CD4-positive, CD25-positive, alpha-beta regulatory T cell (primary cell): ENCODE results near the gene IL17B. TPM values are rescaled to one million over a fixed set of nuclear protein-coding genes. Genes with fewer than 3 reads are reported as not detected.

Source experiments
- ATAC-seq, 2 donors: fragments of 150-1000 bp; cut with Tn5 transposase; one replicate each; pipeline ENCODE4 v1.10.0; 2021; ENCODE audit warnings: low read depth in 2 of 2, moderate number of reproducible peaks in 2 of 2, moderate library complexity in 1 of 2
- DNase-seq, 3 donors: peaks; one replicate each; pipeline versions ENCODE4 v3.0.0 to v3.0.0-alpha.2; 2012 to 2022; ENCODE audit warnings: mixed read lengths in 1 of 3
- H3K27ac ChIP-seq: one replicate; pipeline ENCODE4 v1.7.0; 2013; ENCODE audit warnings: mild to moderate bottlenecking, low read length; ENCODE audit not compliant: insufficient read depth, poor library complexity, severe bottlenecking
- H3K27me3 ChIP-seq: one replicate; pipeline ENCODE4 v1.7.0; 2013; ENCODE audit warnings: low read length; ENCODE audit not compliant: control insufficient read depth, insufficient read depth
- H3K36me3 ChIP-seq: one replicate; pipeline ENCODE4 v1.7.0; 2013; ENCODE audit warnings: mild to moderate bottlenecking, low read length, moderate library complexity; ENCODE audit not compliant: control insufficient read depth, insufficient read depth
- H3K4me1 ChIP-seq: 2 replicates; pipeline ENCODE4 v1.7.0; 2013; ENCODE audit warnings: mild to moderate bottlenecking, low read length; ENCODE audit not compliant: insufficient read depth, control insufficient read depth, poor library complexity, severe bottlenecking
- H3K4me3 ChIP-seq: one replicate; pipeline ENCODE4 v1.7.0; 2013; ENCODE audit warnings: low read depth, mild to moderate bottlenecking, low read length, moderate library complexity
- H3K9me3 ChIP-seq, 2 experiments: 1 replicate in 1 of 2; 2 replicates in 1 of 2; pipeline ENCODE4 v1.7.0; 2013; ENCODE audit warnings: low read length in 2 of 2, mild to moderate bottlenecking in 1 of 2, moderate library complexity in 1 of 2; ENCODE audit not compliant: control insufficient read depth in 2 of 2
- H3K27ac Mint-ChIP-seq, 3 donors: one replicate each; pipeline ENCODE4 v1.8.0; 2020 to 2022; ENCODE audit warnings: mild to moderate bottlenecking in 3 of 3, mixed read lengths in 3 of 3, moderate library complexity in 2 of 3
- H3K27me3 Mint-ChIP-seq: one replicate; pipeline ENCODE4 v1.8.0; 2022; ENCODE audit warnings: mild to moderate bottlenecking, mixed read lengths
- H3K36me3 Mint-ChIP-seq: one replicate; pipeline ENCODE4 v1.8.0; 2020; ENCODE audit warnings: mixed read lengths
- H3K4me1 Mint-ChIP-seq, 4 donors: one replicate each; pipeline ENCODE4 v1.8.0; 2020 to 2022; ENCODE audit warnings: mixed read lengths in 4 of 4, mild to moderate bottlenecking in 1 of 4
- H3K4me3 Mint-ChIP-seq, 4 donors: one replicate each; pipeline ENCODE4 v1.8.0; 2020 to 2022; ENCODE audit warnings: mild to moderate bottlenecking in 4 of 4, mixed read lengths in 4 of 4, moderate library complexity in 3 of 4
- H3K9me3 Mint-ChIP-seq, 7 donors: one replicate each; pipeline ENCODE4 v1.8.0; 2020 to 2022; ENCODE audit warnings: mixed read lengths in 7 of 7, mild to moderate bottlenecking in 3 of 7, moderate library complexity in 2 of 7
- polyA plus RNA-seq, 4 donors: library from polyadenylated mRNA; unstranded; fragments of 300-500 nt; fragmentation: Illumina TruSeq; gene quantifications; one replicate each; pipeline ENCODE4 v1.2.3, GENCODE V29; 2021
- total RNA-seq: library from RNA; stranded (reverse); gene quantifications from one replicate; pipeline ENCODE4 v1.2.3, GENCODE V29; 2022

Gene IL17B
- total and polyA plus RNA-seq, 5 donors from 2014 or later: not detected

DNA sequence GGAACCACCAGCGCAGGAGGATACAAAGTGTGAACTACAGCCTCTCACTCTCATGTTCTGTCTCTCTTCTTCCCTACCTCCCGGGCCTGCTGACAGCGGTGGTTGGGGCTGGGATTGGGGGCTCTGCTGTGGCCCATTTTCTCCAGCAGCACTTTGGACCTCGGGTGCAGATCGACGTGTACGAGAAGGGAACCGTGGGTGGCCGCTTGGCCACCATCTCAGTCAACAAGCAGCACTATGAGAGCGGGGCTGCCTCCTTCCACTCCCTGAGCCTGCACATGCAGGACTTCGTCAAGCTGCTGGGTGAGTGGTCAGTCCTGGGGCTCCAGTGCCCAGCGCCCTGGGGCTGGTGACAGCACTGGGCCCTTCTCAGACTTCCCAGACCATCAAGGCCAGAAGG lies 16.6 kb downstream of the IL17B start:
- H3K27ac ChIP-seq: no peak overlapping the region
- Mint-ChIP-seq H3K4me1 (peaks cover 16 to 63% (median 41%) of the 10 kb centered on the region in 4 donors), H3K9me3 (peaks cover 0 to 2% (median 0%) of the 10 kb centered on the region in 7 donors), H3K27ac (peak overlapping the region; percentile 82 to 89 (median 84)), H3K36me3 (peaks cover 12% of the 10 kb centered on the region), H3K4me3 (peak overlapping the region in 1 of 4 donors; percentile 39), H3K27me3 (no peaks in the 10 kb centered on the region)
- DNase-seq (no peak), ATAC-seq (no peak)
- no peaks in the 10 kb centered on the region for H3K27me3 ChIP-seq
- H3K4me1 ChIP-seq: peaks cover 35% of the 10 kb centered on the region
- H3K4me3 ChIP-seq: no peak overlapping the region
- H3K9me3 ChIP-seq: no peaks in the 10 kb centered on the region
- peaks cover 8% of the 10 kb centered on the region for H3K36me3 ChIP-seq

DNA sequence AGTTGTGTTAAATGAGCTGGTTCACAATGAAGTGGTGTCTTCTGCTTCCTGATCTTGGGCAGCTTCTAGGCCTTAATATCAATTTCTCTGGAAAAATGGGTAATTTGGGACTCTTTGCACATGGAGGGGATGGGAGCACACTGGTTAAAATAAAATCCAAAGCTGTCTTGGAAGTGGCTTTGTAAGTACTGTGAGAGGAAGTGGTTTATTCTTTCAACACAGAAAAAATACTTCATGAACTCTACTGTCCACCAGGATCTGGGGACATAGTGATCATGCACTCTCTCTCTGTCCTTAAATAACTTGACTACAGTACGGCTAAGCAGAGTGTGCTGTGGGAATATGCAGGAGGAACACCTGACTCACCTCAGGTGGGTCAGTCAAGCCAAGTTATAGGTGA lies 18.8 kb downstream of the IL17B start:
- peak overlapping the region; percentile 34 for H3K27ac ChIP-seq
- peak overlapping the region; percentile 89 to 96 (median 94) for H3K27ac Mint-ChIP-seq
- H3K4me1 ChIP-seq: peaks cover 47% of the 10 kb centered on the region
- H3K4me3 Mint-ChIP-seq: peak overlapping the region; percentile 57 to 94 (median 87)
- no peaks in the 10 kb centered on the region for H3K27me3 Mint-ChIP-seq
- H3K9me3 ChIP-seq: no peaks in the 10 kb centered on the region
- H3K4me1 Mint-ChIP-seq: peaks cover 21 to 71% (median 52%) of the 10 kb centered on the region in 4 donors
- no peak for ATAC-seq
- DNase-seq: peak in 1 of 3 donors; percentile 24
- H3K27me3 ChIP-seq: no peaks in the 10 kb centered on the region
- H3K36me3 ChIP-seq: peaks cover 16% of the 10 kb centered on the region
- H3K9me3 Mint-ChIP-seq: peaks cover 0 to 2% (median 0%) of the 10 kb centered on the region in 7 donors
- peaks cover 13% of the 10 kb centered on the region for H3K36me3 Mint-ChIP-seq
- H3K4me3 ChIP-seq: peak overlapping the region; percentile 12

GRCh38 chr5:149358868-149359495 lies 20.1 kb downstream of the IL17B start:
- peak overlapping the region; percentile 79 for H3K27ac ChIP-seq
- peaks cover 49% of the 10 kb centered on the region for H3K4me1 ChIP-seq
- peak in 1 of 3 donors; percentile 11 for DNase-seq
- no peak for ATAC-seq
- no peaks in the 10 kb centered on the region for H3K9me3 ChIP-seq
- no peaks in the 10 kb centered on the region for H3K27me3 Mint-ChIP-seq
- H3K4me3 Mint-ChIP-seq: peak overlapping the region; percentile 93 to 96 (median 94)
- H3K9me3 Mint-ChIP-seq: peaks cover 0 to 3% (median 0%) of the 10 kb centered on the region in 7 donors
- peaks cover 20% of the 10 kb centered on the region for H3K36me3 ChIP-seq
- peaks cover 16% of the 10 kb centered on the region for H3K36me3 Mint-ChIP-seq
- H3K4me3 ChIP-seq: peak overlapping the region; percentile 77
- no peaks in the 10 kb centered on the region for H3K27me3 ChIP-seq
- peaks cover 25 to 75% (median 60%) of the 10 kb centered on the region in 4 donors for H3K4me1 Mint-ChIP-seq
- H3K27ac Mint-ChIP-seq: peak overlapping the region in 2 of 3 donors; percentile 91 to 96

- Histone ChIP-seq H3K4me1 (peaks cover 56% of the 10 kb centered on the region), H3K27ac (peak overlapping the region; percentile 79), H3K9me3 (no peaks in the 10 kb centered on the region), H3K27me3 (no peaks in the 10 kb centered on the region), H3K36me3 (peaks cover 27% of the 10 kb centered on the region), H3K4me3 (peak overlapping the region; percentile 77)
- ATAC-seq (peak in 1 of 2 donors; percentile 11), DNase-seq (peak; percentile 29 to 46 (median 34))
- Mint-ChIP-seq H3K27ac (peak overlapping the region; percentile 91 to 96 (median 94)), H3K4me3 (peak overlapping the region; percentile 93 to 96 (median 94)), H3K9me3 (peaks cover 0 to 3% (median 0%) of the 10 kb centered on the region in 7 donors), H3K4me1 (peaks cover 25 to 81% (median 63%) of the 10 kb centered on the region in 4 donors), H3K36me3 (peaks cover 21% of the 10 kb centered on the region), H3K27me3 (no peaks in the 10 kb centered on the region)
These were observed 20.8 kb downstream of the IL17B start for GRCh38 chr5:149358294-149358651.

- Mint-ChIP-seq H3K9me3 (peaks cover 0 to 3% (median 0%) of the 10 kb centered on the region in 7 donors), H3K36me3 (peaks cover 23% of the 10 kb centered on the region), H3K27ac (peak within 1 kb of the TSS; percentile 91 to 96 (median 94)), H3K4me3 (peak within 1 kb of the TSS; percentile 93 to 96 (median 94)), H3K4me1 (peaks cover 26 to 85% (median 62%) of the 10 kb centered on the region in 4 donors), H3K27me3 (no peaks in the 10 kb centered on the region)
- peak; percentile 99 for ATAC-seq
- peak within 1 kb of the TSS; percentile 81 for H3K4me3 ChIP-seq
- peaks cover 33% of the 10 kb centered on the region for H3K36me3 ChIP-seq
- peaks cover 62% of the 10 kb centered on the region for H3K4me1 ChIP-seq
- no peaks in the 10 kb centered on the region for H3K27me3 ChIP-seq
- peak within 1 kb of the TSS; percentile 79 for H3K27ac ChIP-seq
- no peaks in the 10 kb centered on the region for H3K9me3 ChIP-seq
- peak; percentile 96 to 97 (median 97) for DNase-seq
These were observed 21.5 kb downstream of the IL17B start, which contains the start of gene PCYOX1L for GRCh38 chr5:149357370-149358293. Gene PCYOX1L, plus strand, starts transcription at chr5:149358046. Its CDS starts 23 bp downstream, at chr5:149358069.

- peaks cover 74% of the 10 kb centered on the region for H3K4me1 ChIP-seq
- H3K27me3 ChIP-seq: no peaks in the 10 kb centered on the region
- no peak for ATAC-seq
- peaks cover 32 to 92% (median 69%) of the 10 kb centered on the region in 4 donors for H3K4me1 Mint-ChIP-seq
- peaks cover 0 to 3% (median 0%) of the 10 kb centered on the region in 7 donors for H3K9me3 Mint-ChIP-seq
- H3K27ac Mint-ChIP-seq: peak overlapping the region; percentile 63 to 88 (median 64)
- peaks cover 45% of the 10 kb centered on the region for H3K36me3 ChIP-seq
- H3K4me3 ChIP-seq: peak overlapping the region; percentile 9
- H3K9me3 ChIP-seq: no peaks in the 10 kb centered on the region
- peak overlapping the region; percentile 79 for H3K27ac ChIP-seq
- no peaks in the 10 kb centered on the region for H3K27me3 Mint-ChIP-seq
- peaks cover 35% of the 10 kb centered on the region for H3K36me3 Mint-ChIP-seq
- H3K4me3 Mint-ChIP-seq: peak overlapping the region; percentile 8 to 75 (median 46)
- peak in 1 of 3 donors; percentile 27 for DNase-seq
These were observed 22.7 kb downstream of the IL17B start for GRCh38 chr5:149356391-149356790.

DNA sequence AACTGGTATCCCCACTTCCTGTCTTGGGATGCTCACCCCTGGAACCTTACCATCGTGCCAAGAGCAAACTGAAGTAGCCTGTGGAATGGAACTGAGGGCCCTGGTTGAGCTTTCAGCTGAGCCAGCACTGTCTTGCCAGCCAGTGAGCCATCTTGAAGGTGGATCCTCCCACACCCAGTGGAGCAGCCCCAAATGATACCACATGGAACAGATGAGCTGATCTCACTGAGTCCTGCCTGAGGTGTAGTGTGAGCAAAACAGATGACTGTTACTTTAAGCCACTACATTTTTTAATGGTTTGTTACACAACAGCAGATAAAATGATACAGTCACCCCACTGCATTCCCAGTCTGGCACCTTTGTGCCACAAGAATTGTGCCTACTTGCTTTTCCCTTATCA lies 23.4 kb downstream of the IL17B start:
- Histone ChIP-seq H3K27me3 (no peaks in the 10 kb centered on the region), H3K27ac (peak overlapping the region; percentile 42), H3K4me1 (peaks cover 77% of the 10 kb centered on the region), H3K36me3 (peaks cover 52% of the 10 kb centered on the region), H3K4me3 (no peak overlapping the region), H3K9me3 (no peaks in the 10 kb centered on the region)
- Mint-ChIP-seq H3K27me3 (no peaks in the 10 kb centered on the region), H3K9me3 (peaks cover 0 to 3% (median 0%) of the 10 kb centered on the region in 7 donors), H3K4me1 (peaks cover 29 to 90% (median 70%) of the 10 kb centered on the region in 4 donors), H3K27ac (peak overlapping the region in 2 of 3 donors; percentile 63 to 64), H3K36me3 (peaks cover 41% of the 10 kb centered on the region), H3K4me3 (peak overlapping the region in 3 of 4 donors; percentile 13 to 50 (median 42))
- DNase-seq (peak in 1 of 3 donors; percentile 20), ATAC-seq (no peak)
